Measurements from ENCODE around the gene CCDC71.

CCDC71 gene

DNA sequence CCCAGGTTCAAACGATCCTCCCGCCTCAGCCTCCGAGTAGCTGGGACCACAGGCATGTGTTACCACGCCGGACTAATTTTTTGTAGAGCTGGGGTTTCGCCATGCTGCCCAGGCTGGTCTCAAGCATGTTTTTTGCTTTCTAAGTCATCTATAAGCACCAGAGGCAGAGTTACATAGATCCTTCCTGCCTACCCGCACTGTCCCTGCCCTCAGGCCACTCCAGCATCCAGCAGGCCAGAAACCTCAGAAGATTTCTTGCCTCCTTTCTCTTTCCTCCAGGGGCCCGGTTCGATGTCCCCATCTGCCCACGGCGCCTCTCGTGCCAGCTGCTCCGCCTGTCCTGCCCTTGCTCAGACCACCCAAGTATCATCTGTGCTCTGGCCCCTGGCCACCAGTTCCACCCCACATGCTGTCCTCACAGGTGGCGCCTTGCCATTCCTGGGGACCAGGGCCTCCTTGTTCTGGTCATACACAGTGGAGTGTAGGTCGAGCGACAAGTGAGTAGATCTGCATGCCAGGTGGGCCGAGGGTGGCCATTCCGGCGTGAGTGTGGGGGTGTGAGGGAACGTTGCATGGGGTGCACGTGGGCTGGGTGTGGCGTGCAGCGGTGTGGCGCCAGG, 32.6 kb upstream of the CCDC71 start:
- TF ChIP-seq, protein P1, sequence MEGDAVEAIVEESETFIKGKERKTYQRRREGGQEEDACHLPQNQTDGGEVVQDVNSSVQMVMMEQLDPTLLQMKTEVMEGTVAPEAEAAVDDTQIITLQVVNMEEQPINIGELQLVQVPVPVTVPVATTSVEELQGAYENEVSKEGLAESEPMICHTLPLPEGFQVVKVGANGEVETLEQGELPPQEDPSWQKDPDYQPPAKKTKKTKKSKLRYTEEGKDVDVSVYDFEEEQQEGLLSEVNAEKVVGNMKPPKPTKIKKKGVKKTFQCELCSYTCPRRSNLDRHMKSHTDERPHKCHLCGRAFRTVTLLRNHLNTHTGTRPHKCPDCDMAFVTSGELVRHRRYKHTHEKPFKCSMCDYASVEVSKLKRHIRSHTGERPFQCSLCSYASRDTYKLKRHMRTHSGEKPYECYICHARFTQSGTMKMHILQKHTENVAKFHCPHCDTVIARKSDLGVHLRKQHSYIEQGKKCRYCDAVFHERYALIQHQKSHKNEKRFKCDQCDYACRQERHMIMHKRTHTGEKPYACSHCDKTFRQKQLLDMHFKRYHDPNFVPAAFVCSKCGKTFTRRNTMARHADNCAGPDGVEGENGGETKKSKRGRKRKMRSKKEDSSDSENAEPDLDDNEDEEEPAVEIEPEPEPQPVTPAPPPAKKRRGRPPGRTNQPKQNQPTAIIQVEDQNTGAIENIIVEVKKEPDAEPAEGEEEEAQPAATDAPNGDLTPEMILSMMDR (IDR thresholded peaks at IDR 0.05; ENCODE audit: low read depth, low read length), result no peak
- no peak for DNase-seq
- peak overlapping the region; percentile 35; the same call in 1 of the 2 replicates for H3K27ac ChIP-seq
- peaks cover 4% of the 10 kb centered on the region for H3K9me3 ChIP-seq (ENCODE audit: severe bottlenecking)
- H3K27me3 ChIP-seq (ENCODE audit: insufficient read depth, low read depth, severe bottlenecking), result no peaks in the 10 kb centered on the region
- H3K4me3 ChIP-seq (ENCODE audit: low read depth, low read length), result no peak overlapping the region
- H3K36me3 ChIP-seq, result no peaks in the 10 kb centered on the region

DNA sequence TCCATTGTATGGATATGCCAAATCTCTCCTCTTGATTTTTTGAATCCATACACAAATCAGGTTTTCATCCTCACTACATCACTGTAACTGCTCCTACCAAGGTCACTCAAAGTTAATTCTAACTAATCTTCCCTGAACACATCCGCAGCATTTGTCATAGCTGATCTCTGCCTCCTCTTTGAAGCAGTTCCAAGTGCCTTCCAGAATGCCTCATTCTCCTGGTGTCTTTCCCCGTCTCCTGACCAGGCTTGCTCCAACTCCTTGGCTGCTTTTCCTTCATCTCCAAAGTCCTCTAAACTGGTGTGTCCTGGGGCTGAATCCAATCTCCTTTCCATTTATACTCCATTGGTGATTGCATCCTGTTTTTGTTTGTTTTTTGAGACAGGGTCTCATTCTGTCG, 32.0 kb upstream of the CCDC71 start:
- H3K27ac ChIP-seq, result peak overlapping the region; percentile 35; the same call in 1 of the 2 replicates
- H3K27me3 ChIP-seq (ENCODE audit: insufficient read depth, low read depth, severe bottlenecking), result no peaks in the 10 kb centered on the region
- H3K4me3 ChIP-seq (ENCODE audit: low read depth, low read length), result no peak overlapping the region
- DNase-seq, result peak; percentile 37
- H3K36me3 ChIP-seq, result no peaks in the 10 kb centered on the region
- TF ChIP-seq, protein P1 (IDR thresholded peaks at IDR 0.05; ENCODE audit: low read depth, low read length), result no peak
- H3K9me3 ChIP-seq (ENCODE audit: severe bottlenecking), result peaks cover 4% of the 10 kb centered on the region

DNA sequence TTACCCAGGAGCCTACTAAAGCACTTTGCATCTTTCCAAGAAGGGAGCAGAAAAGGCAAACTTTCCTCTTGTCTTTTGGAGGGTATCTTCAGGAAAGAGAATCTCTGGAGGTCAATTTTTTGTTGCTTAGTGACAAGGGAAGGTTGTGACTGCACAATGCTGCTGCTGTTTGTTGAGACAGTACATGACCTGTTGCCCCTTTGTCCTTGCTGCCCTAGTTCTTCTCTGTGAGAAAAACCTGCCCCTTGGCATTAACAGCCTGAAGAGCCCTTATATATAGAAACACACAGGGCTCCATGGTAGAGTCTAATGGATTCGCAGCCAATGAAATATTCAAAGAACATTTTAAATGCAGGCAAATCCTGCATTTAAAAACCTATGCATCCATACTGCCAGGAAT, 25.6 kb upstream of the CCDC71 start:
- no peaks in the 10 kb centered on the region for H3K36me3 ChIP-seq
- H3K9me3 ChIP-seq (ENCODE audit: severe bottlenecking), result no peaks in the 10 kb centered on the region
- H3K4me3 ChIP-seq (ENCODE audit: low read depth, low read length), result no peak overlapping the region
- no peaks in the 10 kb centered on the region for H3K27me3 ChIP-seq (ENCODE audit: insufficient read depth, low read depth, severe bottlenecking)
- TF ChIP-seq, protein P1 (IDR thresholded peaks at IDR 0.05; ENCODE audit: low read depth, low read length), result no peak
- no peak overlapping the region for H3K27ac ChIP-seq
- no peak for DNase-seq

DNA sequence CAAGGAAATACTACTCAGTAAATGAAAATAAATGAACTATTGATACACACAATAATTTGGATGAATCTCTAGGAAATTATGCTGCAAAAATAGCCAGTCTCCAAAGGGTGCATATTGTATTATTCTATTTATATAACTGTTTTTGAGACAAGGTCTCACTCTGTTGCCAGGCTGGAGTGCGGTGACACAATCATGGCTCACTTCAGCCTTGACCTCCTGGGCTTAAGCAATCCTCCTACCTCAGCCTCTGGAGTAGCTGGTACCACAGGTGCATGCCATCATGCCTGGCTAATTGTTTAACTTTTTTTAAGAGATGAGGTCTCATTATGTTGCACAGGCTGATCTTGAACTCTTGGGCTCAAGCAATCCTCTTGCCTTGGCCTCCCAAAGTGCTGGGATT, 17.7 kb upstream of the CCDC71 start:
- Histone ChIP-seq H3K36me3 (no peaks in the 10 kb centered on the region), H3K27me3 (ENCODE audit: insufficient read depth, low read depth, severe bottlenecking) (no peaks in the 10 kb centered on the region), H3K27ac (no peak overlapping the region), H3K4me3 (ENCODE audit: low read depth, low read length) (no peak overlapping the region), H3K9me3 (ENCODE audit: severe bottlenecking) (no peaks in the 10 kb centered on the region)
- DNase-seq, result no peak
- TF ChIP-seq, protein P1 (IDR thresholded peaks at IDR 0.05; ENCODE audit: low read depth, low read length), result no peak

DNA sequence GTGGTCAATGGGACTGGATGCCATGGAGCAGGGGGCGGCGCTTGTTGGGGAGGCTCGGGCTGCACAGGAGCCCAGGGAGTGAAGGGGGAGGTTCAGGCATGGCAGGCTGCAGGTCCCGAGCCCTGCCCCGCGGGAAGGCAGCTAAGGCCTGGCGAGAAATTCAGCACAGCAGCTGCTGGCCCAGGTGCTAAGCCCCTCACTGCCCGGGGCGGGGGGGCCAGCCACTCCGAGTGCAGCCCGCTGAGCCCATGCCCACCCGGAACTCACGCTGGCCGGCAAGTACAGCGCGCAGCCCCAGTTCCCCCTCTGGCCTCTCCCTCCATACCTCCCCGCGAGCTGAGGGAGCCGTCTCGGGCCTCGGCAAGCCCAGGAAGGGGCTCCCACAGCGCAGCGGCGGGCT, 16.6 kb upstream of the CCDC71 start:
- DNase-seq, result no peak
- Histone ChIP-seq H3K9me3 (ENCODE audit: severe bottlenecking) (no peaks in the 10 kb centered on the region), H3K36me3 (no peaks in the 10 kb centered on the region), H3K27me3 (ENCODE audit: insufficient read depth, low read depth, severe bottlenecking) (no peaks in the 10 kb centered on the region), H3K27ac (no peak overlapping the region), H3K4me3 (ENCODE audit: low read depth, low read length) (no peak overlapping the region)
- TF ChIP-seq, protein P1 (IDR thresholded peaks at IDR 0.05; ENCODE audit: low read depth, low read length), result no peak

DNA sequence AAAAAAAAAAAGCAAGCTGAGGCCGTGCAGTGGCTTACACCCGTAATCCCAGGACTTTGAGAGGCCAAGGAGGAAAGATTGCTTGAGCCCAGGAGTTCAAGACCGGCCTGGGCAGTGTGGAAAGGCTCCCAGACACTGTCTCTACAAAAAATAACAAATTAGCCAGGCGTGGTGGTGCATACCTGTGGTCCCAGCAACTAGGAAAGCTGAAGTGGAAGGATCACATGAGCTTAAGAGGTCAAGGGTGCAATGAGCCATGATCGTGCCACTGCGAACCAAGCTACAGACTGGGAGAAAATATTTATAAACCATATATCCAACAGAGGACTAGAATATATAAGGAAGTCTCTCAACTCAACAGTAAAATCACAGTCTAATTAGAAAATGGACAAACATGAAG, 15.2 kb upstream of the CCDC71 start:
- no peaks in the 10 kb centered on the region for H3K9me3 ChIP-seq (ENCODE audit: severe bottlenecking)
- TF ChIP-seq, protein P1 (IDR thresholded peaks at IDR 0.05; ENCODE audit: low read depth, low read length), result no peak
- H3K4me3 ChIP-seq (ENCODE audit: low read depth, low read length), result no peak overlapping the region
- H3K27ac ChIP-seq, result no peak overlapping the region
- no peaks in the 10 kb centered on the region for H3K36me3 ChIP-seq
- DNase-seq, result no peak
- no peaks in the 10 kb centered on the region for H3K27me3 ChIP-seq (ENCODE audit: insufficient read depth, low read depth, severe bottlenecking)

All from WERI-Rb-1 (cell line).